OCI-LY1 (cell line): Measurements from ENCODE around the gene RPS6KL1.

Source experiments
- CTCF ChIP-seq: fragments of 200-600 bp; sonication (generic), shearing (Covaris generic); IDR thresholded peaks from 2 replicates; pipeline ENCODE4 v1.5.1; 2017; ENCODE audit warnings: mild to moderate bottlenecking, antibody characterized with exemption, low read length, moderate library complexity, mixed read lengths
- EZH2 ChIP-seq: fragments of 200-600 bp; sonication (generic), shearing (Covaris generic); IDR thresholded peaks from 2 replicates; pipeline ENCODE4 v1.8.0; 2017; ENCODE audit warnings: borderline replicate concordance, mixed run types, mild to moderate bottlenecking, antibody characterized with exemption, low read length, moderate library complexity, mixed read lengths

- TF ChIP-seq CTCF (no peak), EZH2 (no peak)
These were observed 46.8 kb downstream of the RPS6KL1 start, which contains the start of gene PROX2 for GRCh38 chr14:74875941-74876913.
